ENCODE results near the gene ZBTB46.

Gene ZBTB46

GRCh38 chr20:63697868-63698545 lies 133.1 kb downstream of the ZBTB46 start:
- H3K36me3 ChIP-seq (ENCODE audit: control insufficient read depth, insufficient read depth, low read length) = peaks cover 16% of the 10 kb centered on the region
- no peak for DNase-seq (ENCODE audit: low read depth, low spot score)
- no peak overlapping the region for H3K4me3 ChIP-seq (ENCODE audit: low read length)
- H3K4me1 ChIP-seq (ENCODE audit: control insufficient read depth, insufficient read depth, low read length) = peaks cover 1% of the 10 kb centered on the region; the same call in 1 of the 2 replicates
- peaks cover 2% of the 10 kb centered on the region; the same call in 1 of the 2 replicates for H3K9me3 ChIP-seq (ENCODE audit: control insufficient read depth, insufficient read depth, low read length)
- H3K27me3 ChIP-seq (ENCODE audit: control insufficient read depth, insufficient read depth, low read length) = no peaks in the 10 kb centered on the region
- no CpG with 5 or more reads among the region's 40 CpGs for WGBS (ENCODE audit: insufficient coverage, insufficient read length)
- no peak overlapping the region for H3K27ac ChIP-seq (ENCODE audit: low read length)

- peaks cover 2% of the 10 kb centered on the region; the same call in 1 of the 2 replicates for H3K9me3 ChIP-seq (ENCODE audit: control insufficient read depth, insufficient read depth, low read length)
- no peaks in the 10 kb centered on the region for H3K27me3 ChIP-seq (ENCODE audit: control insufficient read depth, insufficient read depth, low read length)
- peaks cover 1% of the 10 kb centered on the region; the same call in 1 of the 2 replicates for H3K4me1 ChIP-seq (ENCODE audit: control insufficient read depth, insufficient read depth, low read length)
- H3K36me3 ChIP-seq (ENCODE audit: control insufficient read depth, insufficient read depth, low read length) = peaks cover 16% of the 10 kb centered on the region
- H3K27ac ChIP-seq (ENCODE audit: low read length) = no peak overlapping the region
- WGBS (ENCODE audit: insufficient coverage, insufficient read length) = no CpG with 5 or more reads among the region's 7 CpGs
- DNase-seq (ENCODE audit: low read depth, low spot score) = no peak
- H3K4me3 ChIP-seq (ENCODE audit: low read length) = no peak overlapping the region
Observed at GRCh38 chr20:63697357-63697867, 133.7 kb downstream of the ZBTB46 start.

- WGBS (ENCODE audit: insufficient coverage, insufficient read length) = no CpG with 5 or more reads among the region's 52 CpGs
- peaks cover 19% of the 10 kb centered on the region for H3K36me3 ChIP-seq (ENCODE audit: control insufficient read depth, insufficient read depth, low read length)
- no peaks in the 10 kb centered on the region for H3K27me3 ChIP-seq (ENCODE audit: control insufficient read depth, insufficient read depth, low read length)
- no peak within 1 kb of the TSS for H3K27ac ChIP-seq (ENCODE audit: low read length)
- DNase-seq (ENCODE audit: low read depth, low spot score) = no peak
- peaks cover 2% of the 10 kb centered on the region; the same call in 1 of the 2 replicates for H3K9me3 ChIP-seq (ENCODE audit: control insufficient read depth, insufficient read depth, low read length)
- H3K4me3 ChIP-seq (ENCODE audit: low read length) = no peak within 1 kb of the TSS
- H3K4me1 ChIP-seq (ENCODE audit: control insufficient read depth, insufficient read depth, low read length) = peaks cover 1% of the 10 kb centered on the region; the same call in 1 of the 2 replicates
Observed at GRCh38 chr20:63696628-63697356, 134.3 kb downstream of the ZBTB46 start, which contains the start of gene TNFRSF6B. Gene TNFRSF6B (plus strand): TSS chr20:63696652. CDS start chr20:63696768, 116 bp downstream.

- no peak for DNase-seq (ENCODE audit: low read depth, low spot score)
- H3K4me1 ChIP-seq (ENCODE audit: control insufficient read depth, insufficient read depth, low read length) = no peaks in the 10 kb centered on the region; the same call in 1 of the 2 replicates
- WGBS (ENCODE audit: insufficient coverage, insufficient read length) = no CpG with 5 or more reads among the region's 6 CpGs
- no peak overlapping the region for H3K27ac ChIP-seq (ENCODE audit: low read length)
- H3K27me3 ChIP-seq (ENCODE audit: control insufficient read depth, insufficient read depth, low read length) = no peaks in the 10 kb centered on the region
- H3K4me3 ChIP-seq (ENCODE audit: low read length) = no peak overlapping the region
- peaks cover 2% of the 10 kb centered on the region; the same call in 1 of the 2 replicates for H3K9me3 ChIP-seq (ENCODE audit: control insufficient read depth, insufficient read depth, low read length)
- peaks cover 22% of the 10 kb centered on the region for H3K36me3 ChIP-seq (ENCODE audit: control insufficient read depth, insufficient read depth, low read length)
Observed at GRCh38 chr20:63696306-63696627, 134.8 kb downstream of the ZBTB46 start.

- DNase-seq (ENCODE audit: low read depth, low spot score) = no peak
- H3K4me1 ChIP-seq (ENCODE audit: control insufficient read depth, insufficient read depth, low read length) = no peaks in the 10 kb centered on the region; the same call in 1 of the 2 replicates
- WGBS (ENCODE audit: insufficient coverage, insufficient read length) = no CpG with 5 or more reads among the region's 25 CpGs
- no peaks in the 10 kb centered on the region for H3K27me3 ChIP-seq (ENCODE audit: control insufficient read depth, insufficient read depth, low read length)
- H3K27ac ChIP-seq (ENCODE audit: low read length) = no peak overlapping the region
- peaks cover 23% of the 10 kb centered on the region for H3K36me3 ChIP-seq (ENCODE audit: control insufficient read depth, insufficient read depth, low read length)
- H3K9me3 ChIP-seq (ENCODE audit: control insufficient read depth, insufficient read depth, low read length) = peaks cover 2% of the 10 kb centered on the region; the same call in 1 of the 2 replicates
- H3K4me3 ChIP-seq (ENCODE audit: low read length) = no peak overlapping the region
Observed at GRCh38 chr20:63695424-63696305, 135.4 kb downstream of the ZBTB46 start.

GRCh38 chr20:63694584-63695423 lies 136.3 kb downstream of the ZBTB46 start:
- H3K9me3 ChIP-seq (ENCODE audit: control insufficient read depth, insufficient read depth, low read length) = peaks cover 2% of the 10 kb centered on the region; the same call in 1 of the 2 replicates
- H3K36me3 ChIP-seq (ENCODE audit: control insufficient read depth, insufficient read depth, low read length) = peaks cover 23% of the 10 kb centered on the region
- H3K27me3 ChIP-seq (ENCODE audit: control insufficient read depth, insufficient read depth, low read length) = no peaks in the 10 kb centered on the region
- DNase-seq (ENCODE audit: low read depth, low spot score) = no peak
- WGBS (ENCODE audit: insufficient coverage, insufficient read length) = no CpG with 5 or more reads among the region's 37 CpGs
- H3K4me3 ChIP-seq (ENCODE audit: low read length) = no peak overlapping the region
- H3K4me1 ChIP-seq (ENCODE audit: control insufficient read depth, insufficient read depth, low read length) = no peaks in the 10 kb centered on the region; the same call in 1 of the 2 replicates
- H3K27ac ChIP-seq (ENCODE audit: low read length) = no peak overlapping the region

GRCh38 chr20:63693733-63694583 lies 137.1 kb downstream of the ZBTB46 start:
- peaks cover 23% of the 10 kb centered on the region for H3K36me3 ChIP-seq (ENCODE audit: control insufficient read depth, insufficient read depth, low read length)
- DNase-seq (ENCODE audit: low read depth, low spot score) = no peak
- no peaks in the 10 kb centered on the region for H3K27me3 ChIP-seq (ENCODE audit: control insufficient read depth, insufficient read depth, low read length)
- peaks cover 2% of the 10 kb centered on the region; the same call in 1 of the 2 replicates for H3K9me3 ChIP-seq (ENCODE audit: control insufficient read depth, insufficient read depth, low read length)
- H3K4me1 ChIP-seq (ENCODE audit: control insufficient read depth, insufficient read depth, low read length) = no peaks in the 10 kb centered on the region; the same call in 1 of the 2 replicates
- WGBS (ENCODE audit: insufficient coverage, insufficient read length) = no CpG with 5 or more reads among the region's 21 CpGs
- H3K27ac ChIP-seq (ENCODE audit: low read length) = no peak overlapping the region
- no peak overlapping the region for H3K4me3 ChIP-seq (ENCODE audit: low read length)
